A549 (cell line): Measurements from ENCODE around the gene SLC25A47. TPM values are rescaled to one million over a fixed set of nuclear protein-coding genes. Genes with fewer than 3 reads are reported as not detected.

ENCODE experiments used
- ATAC-seq, 2 experiments: fragments of 200-7000 bp in 1 of 2; fragments of >200 bp in 1 of 2; cut with Nextera tagmentation in 1 of 2; cut with Tn5 transposase in 1 of 2; 3 replicates each; pipeline versions ENCODE4 v1.8.0 to v1.9.1; 2018 to 2020; ENCODE audit warnings: mild to moderate bottlenecking in 1 of 2, moderate library complexity in 1 of 2
- CTCF ChIA-PET: fragments of 300-600 bp; sonication (Branson Sonifier 250); formaldehyde crosslinking; extraction: SDS; loops from one replicate; lab custom pipeline; 2021; ENCODE audit warnings: antibody characterized with exemption, inconsistent platforms; lab: Yijun Ruan, JAX
- POLR2A ChIA-PET: fragments of 350-600 bp; formaldehyde crosslinking; extraction: SDS; loops from one replicate; lab custom pipeline; 2021; ENCODE audit warnings: antibody characterized with exemption, inconsistent platforms; lab: Yijun Ruan, JAX
- DNase-seq, 2 experiments: peaks; one replicate each; pipeline versions ENCODE4 v3.0.0 to v3.0.0-alpha.2; 2011 to 2016; ENCODE audit warnings: low read depth in 1 of 2, low spot score in 1 of 2
- FAIRE-seq: peaks from 2 replicates; lab custom pipeline; 2011; peaks lifted over from hg19 to GRCh38; lab: Jason Lieb, UNC
- H3K27ac ChIP-seq, 2 experiments: fragments of >200 bp; sonication (Bioruptor Twin); formaldehyde crosslinking; 3 replicates each; pipeline ENCODE4 v1.5.1; 2016 to 2017
- H3K4me1 ChIP-seq: fragments of >200 bp; sonication (Bioruptor Twin); formaldehyde crosslinking; 3 replicates; pipeline ENCODE4 v1.6.1; 2016
- H3K4me2 ChIP-seq: fragments of >200 bp; sonication (Bioruptor Twin); formaldehyde crosslinking; 3 replicates; pipeline ENCODE4 v1.6.1; 2016
- H3K4me3 ChIP-seq: fragments of >200 bp; sonication (Bioruptor Twin); formaldehyde crosslinking; 3 replicates; pipeline ENCODE4 v1.5.1; 2016
- H3K9me3 ChIP-seq: fragments of >200 bp; sonication (Bioruptor Twin); formaldehyde crosslinking; 3 replicates; pipeline ENCODE4 v1.6.1; 2016
- CBX2 ChIP-seq: fragments of 200-600 bp; sonication (generic); IDR thresholded peaks from 2 replicates; pipeline ENCODE4 v1.6.1; 2016; ENCODE audit warnings: low read depth, mild to moderate bottlenecking, borderline replicate concordance
- CEBPB ChIP-seq, 2 experiments: fragments of >200 bp in 1 of 2; sonication (Bioruptor Twin) in 1 of 2; formaldehyde crosslinking in 1 of 2; IDR thresholded peaks; 2 replicates each; pipeline ENCODE4 v1.6.1; 2012 to 2016
- CHD2 ChIP-seq: fragments of 150-350 bp; IDR thresholded peaks from 2 replicates; pipeline ENCODE4 v1.6.1; 2014; ENCODE audit warnings: low read length; ENCODE audit not compliant: partially characterized antibody
- CHD4 ChIP-seq: fragments of 200-600 bp; sonication (generic); IDR thresholded peaks from 2 replicates; pipeline ENCODE4 v1.6.1; 2016; ENCODE audit warnings: antibody characterized with exemption, mild to moderate bottlenecking, borderline replicate concordance
- CTCF ChIP-seq: fragments of >200 bp; sonication (Bioruptor Twin); formaldehyde crosslinking; IDR thresholded peaks from 3 replicates; pipeline ENCODE4 v1.5.1; 2016
- EP300 ChIP-seq, 2 experiments: fragments of >200 bp; sonication (Bioruptor Twin); formaldehyde crosslinking; IDR thresholded peaks; 2 replicates in 1 of 2; 3 replicates in 1 of 2; pipeline ENCODE4 v1.6.1; 2016 to 2017
- FOSL2 ChIP-seq, 2 experiments: fragments of 450-650 bp in 1 of 2; fragments of >200 bp in 1 of 2; sonication (Bioruptor Twin) in 1 of 2; formaldehyde crosslinking; IDR thresholded peaks; 2 replicates each; pipeline versions ENCODE4 v1.5.0 to v1.6.1; 2016 to 2020; ENCODE audit warnings: mild to moderate bottlenecking in 1 of 2, moderate library complexity in 1 of 2
- FOXS1 ChIP-seq: fragments of 250-450 bp; sonication (Bioruptor Pico); IDR thresholded peaks from 2 replicates; pipeline ENCODE4 v1.5.0; 2020; ENCODE audit warnings: mild to moderate bottlenecking, moderate library complexity
- GATA3 ChIP-seq: IDR thresholded peaks from 2 replicates; pipeline ENCODE4 v1.6.1; 2012; ENCODE audit warnings: borderline replicate concordance
- HES2 ChIP-seq: fragments of >200 bp; sonication (Bioruptor Twin); formaldehyde crosslinking; IDR thresholded peaks from 2 replicates; pipeline ENCODE4 v1.6.1; 2016
- HMGXB4 ChIP-seq: fragments of 250-450 bp; sonication (Bioruptor Pico); IDR thresholded peaks from 2 replicates; pipeline ENCODE4 v1.5.0; 2021; ENCODE audit warnings: mild to moderate bottlenecking, moderate library complexity, borderline replicate concordance
- HOXB13 ChIP-seq: fragments of 250-450 bp; sonication (Bioruptor Pico); IDR thresholded peaks from 2 replicates; pipeline ENCODE4 v1.5.0; 2020; ENCODE audit warnings: low read depth, mild to moderate bottlenecking, moderate library complexity
- JUNB ChIP-seq: fragments of >200 bp; sonication (Bioruptor Twin); formaldehyde crosslinking; IDR thresholded peaks from 2 replicates; pipeline ENCODE4 v1.6.1; 2016
- KDM1A ChIP-seq: fragments of 200-600 bp; sonication (generic); IDR thresholded peaks from 2 replicates; pipeline ENCODE4 v1.6.1; 2016; ENCODE audit warnings: low read depth, mild to moderate bottlenecking
- KDM5A ChIP-seq: fragments of 200-600 bp; sonication (generic); IDR thresholded peaks from 2 replicates; pipeline ENCODE4 v1.6.1; 2016; ENCODE audit warnings: antibody characterized with exemption, mild to moderate bottlenecking
- MYC ChIP-seq: IDR thresholded peaks from 2 replicates; pipeline ENCODE4 v1.6.1; 2012; ENCODE audit warnings: mild to moderate bottlenecking, inconsistent platforms, low read length, improper control_type of control experiment, borderline replicate concordance
- POLR2AphosphoS2 ChIP-seq: conservative IDR thresholded peaks from 2 replicates; pipeline ENCODE4 v1.6.1; 2012; ENCODE audit warnings: low read length, improper control_type of control experiment, inconsistent platforms
- RAD21 ChIP-seq, 2 experiments: fragments of >200 bp in 1 of 2; sonication (Bioruptor Twin) in 1 of 2; formaldehyde crosslinking in 1 of 2; IDR thresholded peaks in 1 of 2; conservative IDR thresholded peaks in 1 of 2; 2 replicates in 1 of 2; 3 replicates in 1 of 2; pipeline ENCODE4 v1.6.1; 2012 to 2018; ENCODE audit warnings: inconsistent platforms in 1 of 2
- REST ChIP-seq: fragments of 200-600 bp; sonication (generic); IDR thresholded peaks from 2 replicates; pipeline ENCODE4 v1.6.1; 2016; ENCODE audit warnings: antibody characterized with exemption, mild to moderate bottlenecking, moderate library complexity
- RFX5 ChIP-seq: fragments of 450-650 bp; IDR thresholded peaks from 2 replicates; pipeline ENCODE4 v1.7.1; 2014; ENCODE audit warnings: antibody characterized with exemption, mild to moderate bottlenecking, moderate library complexity
- RNF2 ChIP-seq: fragments of 200-600 bp; sonication (generic); IDR thresholded peaks from 2 replicates; pipeline ENCODE4 v1.6.1; 2016; ENCODE audit warnings: low read depth, mild to moderate bottlenecking, antibody characterized with exemption, moderate library complexity, borderline replicate concordance
- SMC3 ChIP-seq: fragments of >200 bp; sonication (Bioruptor Twin); formaldehyde crosslinking; IDR thresholded peaks from 3 replicates; pipeline ENCODE4 v1.6.1; 2018; ENCODE audit warnings: inconsistent platforms
- USF2 ChIP-seq: fragments of 450-650 bp; IDR thresholded peaks from 2 replicates; pipeline ENCODE4 v1.6.1; 2014; ENCODE audit warnings: antibody characterized with exemption
- WGBS: methylation state at CpG from one replicate; pipeline ENCODE4 v1.1.6; 2017; ENCODE audit errors: missing lambda C conversion rate; 5-methylcytosine and 5-hydroxymethylcytosine counted together
- polyA plus RNA-seq, 4 experiments: library from polyadenylated mRNA; depleted of rRNA in 3 of 4; stranded (reverse); fragments of >200 nt; fragmentation: RNase III in 1 of 4; extraction: RNeasy Plus Mini Kit Qiagen cat#74134 plus additional on column Dnase treatment in 1 of 4; gene quantifications; 2 replicates in 3 of 4; 3 replicates in 1 of 4; pipeline ENCODE4 v1.2.3, GENCODE V29; 2011 to 2017

SLC25A47 gene
- polyA plus RNA-seq, 2 of the 4 experiments (the other 2 are of a cell fraction), result not detected

- no peak for DNase-seq
- TF ChIP-seq CHD4, result no peak
- no peak for TF ChIP-seq KDM1A
- no peak for TF ChIP-seq RFX5
- TF ChIP-seq FOSL2 (IDR thresholded peaks at IDR 0.05), result no peak
- no peak for TF ChIP-seq FOSL2 (CRISPR knock-in tag; IDR thresholded peaks at IDR 0.05)
- no peak for TF ChIP-seq REST
- TF ChIP-seq CHD2, result no peak
- TF ChIP-seq RNF2, result no peak
- no peak for TF ChIP-seq EP300 (IDR thresholded peaks at IDR 0.05)
- TF ChIP-seq KDM5A, result no peak
- TF ChIP-seq GATA3, result no peak
- no peak for TF ChIP-seq CEBPB (IDR thresholded peaks at IDR 0.05)
- TF ChIP-seq HMGXB4 (CRISPR knock-in tag), result no peak
- H3K4me3 ChIP-seq, result no peak overlapping the region
- ATAC-seq, result no peak
- H3K9me3 ChIP-seq, result no peaks in the 10 kb centered on the region
- WGBS, result 74% methylated on average over 24 of the region's 32 CpGs
- no peak overlapping the region for H3K27ac ChIP-seq
- FAIRE-seq, result no peak
- POLR2A ChIA-PET, result no interaction called here
- H3K4me1 ChIP-seq, result no peaks in the 10 kb centered on the region
- no peak overlapping the region for H3K4me2 ChIP-seq
- CTCF ChIA-PET, result interaction anchor here (1.3 kb wide), 1 partner anchor 10 kb away, joined by 5 read pairs; no protein-coding TSS in a partner anchor
Observed at GRCh38 chr14:100328495-100329163, 5.5 kb downstream of the SLC25A47 start.

GRCh38 chr14:100329233-100330006 lies 6.3 kb downstream of the SLC25A47 start:
- FAIRE-seq (no peak), ATAC-seq (no peak; a peak in 2 of 6 replicates), DNase-seq (no peak)
- CTCF ChIA-PET, result interaction anchor here (1.4 to 1.5 kb wide), 2 partner anchors 10 to 44 kb away, joined by 3 to 6 read pairs; no protein-coding TSS in a partner anchor
- Histone ChIP-seq H3K4me1 (no peaks in the 10 kb centered on the region), H3K4me3 (no peak overlapping the region), H3K27ac (no peak overlapping the region), H3K9me3 (no peaks in the 10 kb centered on the region), H3K4me2 (no peak overlapping the region)
- TF ChIP-seq FOXS1 (CRISPR knock-in tag), result no peak
- no peak for TF ChIP-seq HOXB13
- no peak for TF ChIP-seq HMGXB4 (CRISPR knock-in tag)
- TF ChIP-seq KDM5A, result no peak
- TF ChIP-seq MYC, result no peak
- no peak for TF ChIP-seq JUNB
- TF ChIP-seq HES2, result no peak
- TF ChIP-seq RAD21 (conservative IDR thresholded peaks at IDR 0.05 in 1 of 2, IDR thresholded peaks at IDR 0.05 in 1 of 2), result no peak
- no peak for TF ChIP-seq CHD2
- no peak for TF ChIP-seq SMC3
- TF ChIP-seq KDM1A, result no peak
- no peak for TF ChIP-seq USF2
- TF ChIP-seq CBX2, result no peak
- no peak for TF ChIP-seq POLR2AphosphoS2
- no peak for TF ChIP-seq CTCF
- 80% methylated on average over 34 of the region's 36 CpGs for WGBS
- POLR2A ChIA-PET, result no interaction called here
